H1 (cell line): Measurements from ENCODE around the gene CUX1. TPM values are rescaled to one million over a fixed set of nuclear protein-coding genes. Genes with fewer than 3 reads are reported as not detected.

ENCODE experiments used
- CTCF ChIA-PET: fragments of 300-600 bp; sonication (Branson Sonifier 250); formaldehyde crosslinking; loops from one replicate; lab custom pipeline; 2021; ENCODE audit not compliant: partially characterized antibody; lab: Charles Lee
- POLR2A ChIA-PET: fragments of 300-600 bp; sonication (Branson Sonifier 250); formaldehyde crosslinking; loops from one replicate; lab custom pipeline; 2021; ENCODE audit warnings: inconsistent platforms; ENCODE audit not compliant: partially characterized antibody; lab: Charles Lee
- DNase-seq, 2 experiments: peaks; one replicate each; pipeline versions ENCODE4 v3.0.0 to v3.0.0-alpha.2; 2010 to 2022; ENCODE audit warnings: low spot score in 2 of 2, low read depth in 1 of 2, mixed read lengths in 1 of 2
- FAIRE-seq: peaks from 2 replicates; lab custom pipeline; 2011; peaks lifted over from hg19 to GRCh38; lab: Jason Lieb, UNC
- H2AFZ ChIP-seq: 2 replicates; pipeline ENCODE4 v1.8.1; 2012; ENCODE audit warnings: low read length, inconsistent platforms
- H2AK5ac ChIP-seq: 2 replicates; pipeline ENCODE4 v1.6.1; 2013; ENCODE audit warnings: low read depth, low read length
- H2BK120ac ChIP-seq: replicated peaks from 2 replicates; pipeline ENCODE3; 2013; ENCODE audit warnings: low read depth, low read length, inconsistent platforms
- H2BK12ac ChIP-seq: 2 replicates; pipeline ENCODE4 v1.6.1; 2013; ENCODE audit warnings: low read depth, low read length
- H2BK15ac ChIP-seq: 2 replicates; pipeline ENCODE4 v1.6.1; 2013; ENCODE audit warnings: low read length
- H2BK20ac ChIP-seq: 2 replicates; pipeline ENCODE4 v1.6.1; 2013; ENCODE audit warnings: low read length
- H2BK5ac ChIP-seq: 2 replicates; pipeline ENCODE4 v1.6.1; 2013; ENCODE audit warnings: low read depth, low read length
- H3K14ac ChIP-seq: 2 replicates; pipeline ENCODE4 v1.6.1; 2013; ENCODE audit warnings: inconsistent platforms; ENCODE audit not compliant: insufficient read length
- H3K18ac ChIP-seq: 2 replicates; pipeline ENCODE4 v1.6.1; 2013; ENCODE audit warnings: low read length; ENCODE audit errors: extremely low read depth
- H3K23ac ChIP-seq: 2 replicates; pipeline ENCODE4 v1.6.1; 2013; ENCODE audit warnings: inconsistent platforms; ENCODE audit not compliant: insufficient read length
- H3K23me2 ChIP-seq: 2 replicates; pipeline ENCODE4 v1.6.1; 2013; ENCODE audit warnings: low read depth, low read length
- H3K27ac ChIP-seq: 2 replicates; pipeline ENCODE4 v1.6.1; 2011; ENCODE audit warnings: low read depth, low read length, inconsistent platforms
- H3K27me3 ChIP-seq, 4 experiments: replicated peaks in 1 of 4; 1 replicate in 1 of 4; 2 replicates in 3 of 4; pipeline versions ENCODE4 v1.6.1 to v1.8.1; 2011 to 2013; ENCODE audit warnings: low read length in 3 of 4, mild to moderate bottlenecking in 3 of 4, inconsistent platforms in 2 of 4, mixed read lengths in 2 of 4, moderate library complexity in 1 of 4; ENCODE audit not compliant: control insufficient read depth in 3 of 4, insufficient read depth in 3 of 4; ENCODE audit errors: extremely low read depth in 1 of 4
- H3K36me3 ChIP-seq, 4 experiments: 2 replicates each; pipeline versions ENCODE4 v1.6.1 to v1.8.1; 2011 to 2013; ENCODE audit warnings: mild to moderate bottlenecking in 4 of 4, low read length in 3 of 4, moderate library complexity in 2 of 4, control low read depth in 1 of 4, inconsistent platforms in 1 of 4; ENCODE audit not compliant: insufficient read depth in 4 of 4, control insufficient read depth in 2 of 4
- H3K4ac ChIP-seq: replicated peaks from 2 replicates; pipeline ENCODE3; 2013; ENCODE audit warnings: low read length, low read depth, mixed read lengths, inconsistent platforms; ENCODE audit not compliant: insufficient read length
- H3K4me1 ChIP-seq, 4 experiments: replicated peaks in 1 of 4; 1 replicate in 1 of 4; 2 replicates in 3 of 4; pipeline versions ENCODE4 v1.6.1 to v1.8.1; 2011 to 2013; ENCODE audit warnings: low read length in 3 of 4, inconsistent platforms in 2 of 4, mixed read lengths in 1 of 4; ENCODE audit not compliant: insufficient read depth in 4 of 4, control insufficient read depth in 3 of 4
- H3K4me2 ChIP-seq, 2 experiments: 2 replicates each; pipeline versions ENCODE4 v1.6.1 to v1.8.1; 2011 to 2013; ENCODE audit warnings: low read depth in 2 of 2, low read length in 2 of 2, control low read depth in 1 of 2, inconsistent platforms in 1 of 2, mild to moderate bottlenecking in 1 of 2; ENCODE audit not compliant: insufficient read depth in 1 of 2
- H3K4me3 ChIP-seq, 4 experiments: fragments of 200-600, 300-600 bp in 1 of 4; sonication (generic), shearing (Covaris generic), sonication (Bioruptor Twin) in 1 of 4; 2 replicates each; pipeline versions ENCODE4 v1.5.1 to v1.8.1; 2011 to 2016; ENCODE audit warnings: low read length in 4 of 4, low read depth in 3 of 4, control low read depth in 2 of 4, inconsistent platforms in 2 of 4, mild to moderate bottlenecking in 2 of 4, mixed read lengths in 1 of 4, moderate library complexity in 1 of 4; ENCODE audit not compliant: insufficient read depth in 2 of 4; ENCODE audit errors: extremely low read depth in 1 of 4
- H3K56ac ChIP-seq: replicated peaks from 2 replicates; pipeline ENCODE3; 2013; ENCODE audit warnings: low read depth, mild to moderate bottlenecking, mixed read lengths, low read length, inconsistent platforms; ENCODE audit not compliant: insufficient read length
- H3K79me1 ChIP-seq: 2 replicates; pipeline ENCODE4 v1.6.1; 2013; ENCODE audit warnings: low read depth, low read length, control low read depth
- H3K79me2 ChIP-seq, 2 experiments: 2 replicates each; pipeline versions ENCODE4 v1.6.1 to v1.8.1; 2012 to 2013; ENCODE audit warnings: low read length in 2 of 2, mild to moderate bottlenecking in 2 of 2, inconsistent platforms in 1 of 2; ENCODE audit not compliant: insufficient read depth in 2 of 2, control insufficient read depth in 1 of 2
- H3K9ac ChIP-seq, 4 experiments: replicated peaks in 1 of 4; 1 replicate in 1 of 4; 2 replicates in 3 of 4; pipeline versions ENCODE4 v1.6.1 to v1.8.1; 2011 to 2013; ENCODE audit warnings: low read depth in 3 of 4, low read length in 3 of 4, control low read depth in 2 of 4, mild to moderate bottlenecking in 2 of 4, moderate library complexity in 2 of 4, inconsistent platforms in 1 of 4; ENCODE audit errors: extremely low read depth in 1 of 4
- H3K9me3 ChIP-seq, 2 experiments: 2 replicates each; pipeline versions ENCODE4 v1.6.1 to v1.8.1; 2012 to 2013; ENCODE audit warnings: mild to moderate bottlenecking in 2 of 2, moderate library complexity in 2 of 2, control low read depth in 1 of 2, inconsistent platforms in 1 of 2, low read depth in 1 of 2, low read length in 1 of 2, mixed read lengths in 1 of 2; ENCODE audit not compliant: insufficient read depth in 2 of 2
- H4K20me1 ChIP-seq, 2 experiments: replicated peaks in 1 of 2; 2 replicates each; pipeline versions ENCODE3 to v1.8.1; 2011 to 2013; ENCODE audit warnings: inconsistent platforms in 2 of 2, low read length in 2 of 2, mild to moderate bottlenecking in 1 of 2; ENCODE audit not compliant: insufficient read depth in 2 of 2, control insufficient read depth in 1 of 2
- H4K5ac ChIP-seq: 2 replicates; pipeline ENCODE4 v1.6.1; 2013; ENCODE audit warnings: low read length, low read depth, mixed read lengths, inconsistent platforms; ENCODE audit not compliant: insufficient read length
- H4K8ac ChIP-seq: 2 replicates; pipeline ENCODE4 v1.8.0; 2013; ENCODE audit warnings: mild to moderate bottlenecking, moderate library complexity, low read length, inconsistent platforms; ENCODE audit not compliant: insufficient read depth; ENCODE audit errors: extremely low read depth
- H4K91ac ChIP-seq: replicated peaks from 2 replicates; pipeline ENCODE3; 2013; ENCODE audit warnings: low read length, mixed read lengths, inconsistent platforms; ENCODE audit not compliant: insufficient read length
- BCL11A ChIP-seq, 2 experiments: IDR thresholded peaks; one replicate each; pipeline ENCODE4 v1.6.1; 2011; ENCODE audit warnings: low read depth in 2 of 2, low read length in 2 of 2, mild to moderate bottlenecking in 2 of 2
- BRCA1 ChIP-seq: IDR thresholded peaks from 2 replicates; pipeline ENCODE4 v1.6.1; 2012; ENCODE audit warnings: low read depth, low read length, improper control_type of control experiment
- CHD1 ChIP-seq: IDR thresholded peaks from 2 replicates; pipeline ENCODE4 v1.6.1; 2012; ENCODE audit warnings: low read depth, low read length, improper control_type of control experiment
- EP300 ChIP-seq, 2 experiments: IDR thresholded peaks; 1 replicate in 1 of 2; 2 replicates in 1 of 2; pipeline ENCODE4 v1.6.1; 2011 to 2012; ENCODE audit warnings: low read depth in 2 of 2, low read length in 2 of 2, mild to moderate bottlenecking in 2 of 2, borderline replicate concordance in 1 of 2, inconsistent platforms in 1 of 2, moderate library complexity in 1 of 2
- HDAC6 ChIP-seq: IDR thresholded peaks from one replicate; pipeline ENCODE4 v1.7.1; 2012; ENCODE audit warnings: low read depth, mild to moderate bottlenecking, inconsistent platforms, low read length, moderate library complexity
- JUN ChIP-seq: IDR thresholded peaks from 2 replicates; pipeline ENCODE4 v1.6.1; 2011; ENCODE audit warnings: low read depth, mild to moderate bottlenecking, improper control_type of control experiment, low read length
- MAFK ChIP-seq: IDR thresholded peaks from 2 replicates; pipeline ENCODE4 v1.6.1; 2012; ENCODE audit warnings: low read depth, mild to moderate bottlenecking, improper control_type of control experiment, low read length
- NANOG ChIP-seq: IDR thresholded peaks from 2 replicates; pipeline ENCODE4 v1.6.1; 2011; ENCODE audit warnings: low read length, low read depth, mild to moderate bottlenecking, inconsistent platforms; ENCODE audit not compliant: insufficient read depth, poor library complexity, severe bottlenecking
- SUZ12 ChIP-seq: fragments of 200-600 bp; sonication (generic); IDR thresholded peaks from 2 replicates; pipeline ENCODE4 v1.6.1; 2012; ENCODE audit warnings: mild to moderate bottlenecking, inconsistent platforms, low read length, moderate library complexity, mixed read lengths
- TAF7 ChIP-seq: optimal IDR thresholded peaks from 2 replicates; pipeline ENCODE3; 2011; ENCODE audit warnings: low read depth, mild to moderate bottlenecking, inconsistent platforms, low read length, moderate library complexity, borderline replicate concordance
- TCF12 ChIP-seq: IDR thresholded peaks from 2 replicates; pipeline ENCODE4 v1.6.1; 2011; ENCODE audit warnings: low read depth, mild to moderate bottlenecking, low read length
- ZNF274 ChIP-seq: IDR thresholded peaks from 2 replicates; pipeline ENCODE4 v1.7.0; 2012; ENCODE audit warnings: low read length, borderline replicate concordance; ENCODE audit errors: extremely low read depth
- WGBS, 2 experiments: shearing (Covaris generic) in 1 of 2; methylation state at CpG; one replicate each; pipeline versions ENCODE4 v1.1.6 to v1.1.7; 2013 to 2015; ENCODE audit warnings: low lambda C conversion rate in 2 of 2, mixed read lengths in 2 of 2, inconsistent platforms in 1 of 2, low coverage in 1 of 2, missing lambda C conversion rate in 1 of 2; ENCODE audit not compliant: insufficient replicate concordance in 2 of 2, insufficient coverage in 1 of 2, insufficient read length in 1 of 2; ENCODE audit errors: extremely low coverage in 1 of 2, missing lambda C conversion rate in 1 of 2; 5-methylcytosine and 5-hydroxymethylcytosine counted together
- polyA plus RNA-seq, 7 experiments: library from polyadenylated mRNA; depleted of rRNA in 3 of 7; stranded (reverse) in 5 of 7; unstranded in 2 of 7; fragments of >200 nt in 5 of 7; fragments of 200-250 nt in 2 of 7; gene quantifications; 1 replicate in 5 of 7; 2 replicates in 1 of 7; 4 replicates in 1 of 7; pipeline versions ENCODE4 v1.2.1 to v1.2.3, GENCODE V29; 2011 to 2013; ENCODE audit warnings: missing spikeins in 2 of 7, mixed read lengths in 2 of 7
- total RNA-seq: library from RNA; stranded (reverse); fragmentation: NEBNext Ultra II Directional; extraction: Animal tissue kit (Norgen Biotek cat#: 25700); gene quantifications from 2 replicates; pipeline ENCODE4 v1.2.1, GENCODE V29; 2021

Gene CUX1
- total and polyA plus RNA-seq, 2 of the 8 experiments (the other 6 are each of a cell fraction or from before 2014, with no cell fraction given), result 21.6 to 65.9 TPM

GRCh38 chr7:101972627-101973026, 155.2 kb downstream of the CUX1 start:
- no peak overlapping the region for H2BK120ac ChIP-seq
- no peak overlapping the region for H3K4ac ChIP-seq
- WGBS, 2 experiments, result 81% methylated on average over 14 of the region's 14 CpGs; no CpG with 5 or more reads in 1 of the 2 experiments
- H3K9me3 ChIP-seq, result no peaks in the 10 kb centered on the region
- no peak overlapping the region for H2BK20ac ChIP-seq
- no peak overlapping the region for H4K91ac ChIP-seq
- DNase-seq (no peak), FAIRE-seq (no peak)
- H2BK15ac ChIP-seq, result no peak overlapping the region
- H3K27me3 ChIP-seq, result no peaks in the 10 kb centered on the region
- H3K79me2 ChIP-seq, result peaks cover 0 to 37% of the 10 kb centered on the region in 2 experiments; a peak in 1 of 4 replicates
- no peak overlapping the region for H4K5ac ChIP-seq
- H3K14ac ChIP-seq, result no peak overlapping the region
- peak overlapping the region; percentile 71; the same call in 1 of the 2 replicates for H2BK5ac ChIP-seq
- no peak overlapping the region for H2AFZ ChIP-seq
- no peak overlapping the region for H3K23ac ChIP-seq
- H3K4me3 ChIP-seq, result no peak overlapping the region
- no peaks in the 10 kb centered on the region for H3K23me2 ChIP-seq
- H2AK5ac ChIP-seq, result no peak overlapping the region
- H3K36me3 ChIP-seq, result no peaks in the 10 kb centered on the region
- no peak overlapping the region; the same call in 1 of the 2 replicates for H3K18ac ChIP-seq
- no peak overlapping the region for H3K27ac ChIP-seq
- no peak overlapping the region for H3K9ac ChIP-seq
- H3K4me2 ChIP-seq, result no peak overlapping the region
- H2BK12ac ChIP-seq, result no peak overlapping the region
- peaks cover 0 to 3% (median 0%) of the 10 kb centered on the region in 4 experiments; a peak in 2 of 7 replicates for H3K4me1 ChIP-seq
- peaks cover 5% of the 10 kb centered on the region; the same call in 1 of the 2 replicates for H3K79me1 ChIP-seq
- peak overlapping the region; percentile 28; the same call in 1 of the 2 replicates for H4K8ac ChIP-seq
- H3K56ac ChIP-seq, result no peak overlapping the region
- H4K20me1 ChIP-seq, result peaks cover 0 to 3% of the 10 kb centered on the region in 2 experiments
- ChIA-PET POLR2A (no interaction called here), CTCF (no interaction called here)
- TF ChIP-seq TAF7, result no peak
- TF ChIP-seq BRCA1, result no peak
- no peak for TF ChIP-seq SUZ12
- no peak for TF ChIP-seq JUN
- no peak for TF ChIP-seq TCF12
- no peak for TF ChIP-seq CHD1
- TF ChIP-seq BCL11A (IDR thresholded peaks at IDR 0.05; ENCODE audit: low read depth in 2 of 2, low read length in 2 of 2), result no peak
- no peak for TF ChIP-seq NANOG
- no peak for TF ChIP-seq ZNF274
- TF ChIP-seq HDAC6, result no peak
- no peak for TF ChIP-seq MAFK
- TF ChIP-seq EP300 (IDR thresholded peaks at IDR 0.05; ENCODE audit: borderline replicate concordance in 1 of 2, low read depth in 2 of 2, low read length in 2 of 2), result no peak
